DMS53 (cell line): ENCODE results near the gene ORC2.
A peak's percentile ranks its signal among the peaks of the same experiment; 100 is the strongest.
"Not testable (repeated sequence)": the region's sequence is repeated elsewhere in the genome, so short reads cannot be mapped to it uniquely, and the experiment has no call there.

Source experiments
- DNase-seq: peaks from one replicate; lab custom pipeline; 2025; lab: John Stamatoyannopoulos, UW

Gene ORC2

GRCh38 chr2:200963124-200963917 lies at the start of gene ORC2:
TSS of gene ORC2 (minus strand) at chr2:200963660. CDS start at chr2:200958123, 5,537 bp downstream.
- DNase-seq = peak; percentile 99

DNA sequence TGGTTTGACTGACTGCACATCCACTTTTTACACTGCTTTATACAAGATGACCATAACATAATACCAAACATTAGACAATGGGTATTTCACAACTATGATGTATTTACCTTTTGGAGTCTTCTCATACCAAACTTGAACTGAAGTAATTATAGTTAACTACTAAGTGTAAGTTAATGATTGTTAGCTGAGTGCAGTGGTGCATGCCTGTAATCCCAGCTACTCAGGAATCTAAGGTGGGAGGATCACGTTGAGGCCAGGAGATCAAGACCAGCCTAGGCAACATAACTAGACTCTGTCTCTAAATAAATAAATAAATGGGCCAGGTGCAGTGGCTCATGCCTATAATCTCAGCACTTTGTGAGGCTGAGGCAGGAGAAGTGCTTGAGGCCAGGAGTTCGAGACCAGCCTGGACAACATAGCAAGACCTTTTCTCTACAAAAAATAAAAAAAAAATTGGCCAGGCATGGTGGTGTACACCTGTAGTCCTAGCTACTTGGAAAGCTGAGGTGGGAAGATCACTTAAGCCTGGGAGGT lies 44.9 kb upstream of the ORC2 start:
- DNase-seq = no peak

DNA sequence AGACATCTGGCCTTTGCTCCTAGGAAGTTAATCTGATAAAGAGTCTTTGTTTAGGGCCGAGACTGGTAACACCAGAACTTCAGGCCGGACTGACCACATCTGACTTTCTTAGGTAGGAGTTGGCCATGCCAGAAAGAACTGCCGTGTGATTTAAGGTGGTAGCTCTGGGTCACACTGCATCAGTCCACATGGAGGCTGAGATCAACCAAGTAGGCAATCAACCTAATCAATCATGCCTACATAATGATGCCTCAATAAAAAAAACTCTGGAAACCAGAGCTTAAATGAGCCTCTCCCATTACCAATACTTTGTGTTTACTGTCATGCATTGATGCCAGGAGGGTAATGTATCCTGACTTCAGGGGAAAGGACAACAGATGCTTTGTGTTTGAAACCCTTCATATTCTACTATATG lies 44.1 kb upstream of the ORC2 start:
- no peak for DNase-seq

GRCh38 chr2:201006704-201007103 lies 43.2 kb upstream of the ORC2 start:
- peak; percentile 25 for DNase-seq

DNA sequence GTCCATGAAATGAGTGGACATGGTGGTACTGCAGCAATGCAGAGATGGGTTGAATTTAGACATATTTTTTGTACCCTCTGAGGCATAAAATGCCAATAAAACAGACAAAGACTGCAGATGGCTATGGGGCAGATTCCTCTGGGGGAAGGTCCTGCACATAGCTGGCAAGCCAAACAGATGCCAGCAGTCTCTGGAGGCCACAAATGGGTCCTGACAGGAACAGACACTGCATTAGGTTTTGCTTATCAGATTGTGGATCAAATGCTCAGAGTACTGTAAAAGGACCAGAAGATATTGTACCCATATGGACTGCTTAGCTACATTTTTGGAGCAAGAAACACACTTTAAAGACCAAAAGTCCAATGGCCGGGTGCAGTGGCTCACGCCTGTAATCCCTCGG lies 40.9 kb upstream of the ORC2 start:
- DNase-seq = no peak

GRCh38 chr2:200993097-200993496 lies 29.6 kb upstream of the ORC2 start:
- DNase-seq = no peak

- DNase-seq = no peak
Observed at GRCh38 chr2:200987137-200987536, 23.7 kb upstream of the ORC2 start.

GRCh38 chr2:200985799-200986198 lies 22.3 kb upstream of the ORC2 start:
- no peak for DNase-seq

DNA sequence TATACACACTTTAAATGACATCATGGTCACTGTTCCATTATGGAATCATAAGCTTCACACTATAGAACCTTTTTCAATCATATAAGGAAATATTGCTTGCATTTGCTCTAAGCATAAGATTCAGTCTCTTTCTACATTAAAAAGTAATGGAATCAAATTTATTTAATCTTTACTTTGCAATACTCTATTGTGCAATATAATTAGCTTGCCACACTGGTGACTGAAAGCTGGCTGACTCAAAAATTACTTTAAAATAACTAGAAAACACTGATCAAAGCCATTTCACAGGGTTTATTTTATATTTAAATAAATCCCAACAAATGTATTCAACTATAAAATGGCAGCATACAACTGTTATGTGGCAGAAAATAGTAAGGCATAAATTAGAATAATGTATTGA lies 13.2 kb upstream of the ORC2 start:
- no peak for DNase-seq

GRCh38 chr2:200975672-200976071 lies 12.2 kb upstream of the ORC2 start:
- DNase-seq = no peak

- not testable (repeated sequence) for DNase-seq
Observed at GRCh38 chr2:200970057-200970456, 6.6 kb upstream of the ORC2 start.

- no peak for DNase-seq
Observed at GRCh38 chr2:200968735-200969134, 5.3 kb upstream of the ORC2 start.

GRCh38 chr2:200968162-200968561 lies 4.7 kb upstream of the ORC2 start:
- no peak for DNase-seq

DNA sequence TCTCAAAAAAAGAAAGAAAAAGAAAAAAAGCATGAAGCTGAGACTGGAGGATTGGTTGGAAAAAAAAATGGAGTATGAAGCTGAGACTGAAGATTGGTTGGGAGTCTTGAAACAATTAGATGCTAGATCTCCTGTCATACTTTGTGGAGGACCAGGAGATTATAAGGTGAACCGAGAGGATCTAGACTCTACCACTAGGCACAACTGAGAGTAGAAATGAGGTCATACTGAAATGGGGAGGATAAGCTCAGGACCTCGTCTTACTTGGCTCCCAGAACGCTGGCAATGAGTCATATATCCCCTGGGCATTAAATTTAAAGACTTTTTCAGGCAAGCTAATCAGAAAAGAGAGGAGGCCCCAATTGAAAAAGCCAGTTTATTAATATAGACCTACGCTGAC lies 3.3 kb upstream of the ORC2 start:
- no peak for DNase-seq

- peak; percentile 60 for DNase-seq
Observed at GRCh38 chr2:200964498-200964897, 1.0 kb upstream of the ORC2 start.

- not testable (repeated sequence) for DNase-seq
Observed at GRCh38 chr2:200963918-200964252, 425 bp upstream of the ORC2 start.

- no peak for DNase-seq
Observed at GRCh38 chr2:200962811-200963123, 693 bp downstream of the ORC2 start.

DNA sequence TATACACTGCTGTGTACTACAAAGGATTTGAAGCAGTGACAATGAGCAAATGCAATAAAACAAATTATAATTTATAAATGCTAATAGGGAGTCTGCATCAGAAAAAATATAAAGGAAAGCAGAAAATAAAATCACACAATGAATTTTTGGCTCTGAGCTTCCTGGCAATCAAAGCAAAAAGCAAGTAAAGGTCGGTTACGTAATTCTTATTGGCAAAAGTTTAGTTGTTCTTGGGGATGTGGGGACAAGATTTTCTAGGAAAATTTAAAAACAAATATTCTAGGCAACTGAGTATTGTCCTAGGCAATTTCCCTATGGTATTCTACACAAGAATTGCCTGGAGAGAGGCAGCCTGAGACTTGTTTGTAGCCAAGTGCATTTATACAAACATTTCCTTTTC lies 1.8 kb downstream of the ORC2 start:
- DNase-seq = no peak

DNA sequence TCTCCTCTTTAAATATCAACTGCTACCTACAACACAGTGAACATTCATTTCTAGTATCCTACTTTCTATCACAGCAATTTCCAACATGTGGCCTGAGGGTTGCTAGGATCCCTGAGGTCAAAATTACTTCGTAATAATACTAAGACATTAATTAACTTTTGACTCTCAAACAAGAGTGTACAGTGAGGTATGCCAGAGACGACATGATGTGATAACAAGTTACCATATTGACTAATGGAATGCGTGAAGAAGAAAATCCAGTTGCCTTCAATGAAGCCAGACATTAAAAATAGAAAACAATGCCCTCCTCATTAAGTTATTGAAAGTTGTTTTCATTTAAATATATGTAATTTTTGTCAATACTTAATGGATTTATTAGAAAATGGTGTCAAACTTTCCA lies 13.1 kb downstream of the ORC2 start:
- DNase-seq = no peak

DNA sequence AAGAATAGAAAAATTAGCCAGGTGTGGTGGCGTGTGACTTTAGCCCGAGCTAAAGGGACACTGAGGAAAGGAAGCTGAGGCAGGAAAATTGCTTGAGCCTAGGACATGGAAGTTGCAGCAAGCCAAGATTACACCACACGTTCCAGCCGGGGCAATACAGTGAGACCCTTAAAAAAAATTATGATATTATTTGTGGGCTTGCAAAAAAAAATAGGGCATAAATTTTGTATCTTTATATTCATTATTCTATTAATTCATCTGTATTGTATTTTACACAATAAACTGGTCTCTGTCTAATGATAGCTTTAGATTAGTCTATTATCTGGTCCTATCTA lies 18.1 kb downstream of the ORC2 start:
- DNase-seq = no peak

DNA sequence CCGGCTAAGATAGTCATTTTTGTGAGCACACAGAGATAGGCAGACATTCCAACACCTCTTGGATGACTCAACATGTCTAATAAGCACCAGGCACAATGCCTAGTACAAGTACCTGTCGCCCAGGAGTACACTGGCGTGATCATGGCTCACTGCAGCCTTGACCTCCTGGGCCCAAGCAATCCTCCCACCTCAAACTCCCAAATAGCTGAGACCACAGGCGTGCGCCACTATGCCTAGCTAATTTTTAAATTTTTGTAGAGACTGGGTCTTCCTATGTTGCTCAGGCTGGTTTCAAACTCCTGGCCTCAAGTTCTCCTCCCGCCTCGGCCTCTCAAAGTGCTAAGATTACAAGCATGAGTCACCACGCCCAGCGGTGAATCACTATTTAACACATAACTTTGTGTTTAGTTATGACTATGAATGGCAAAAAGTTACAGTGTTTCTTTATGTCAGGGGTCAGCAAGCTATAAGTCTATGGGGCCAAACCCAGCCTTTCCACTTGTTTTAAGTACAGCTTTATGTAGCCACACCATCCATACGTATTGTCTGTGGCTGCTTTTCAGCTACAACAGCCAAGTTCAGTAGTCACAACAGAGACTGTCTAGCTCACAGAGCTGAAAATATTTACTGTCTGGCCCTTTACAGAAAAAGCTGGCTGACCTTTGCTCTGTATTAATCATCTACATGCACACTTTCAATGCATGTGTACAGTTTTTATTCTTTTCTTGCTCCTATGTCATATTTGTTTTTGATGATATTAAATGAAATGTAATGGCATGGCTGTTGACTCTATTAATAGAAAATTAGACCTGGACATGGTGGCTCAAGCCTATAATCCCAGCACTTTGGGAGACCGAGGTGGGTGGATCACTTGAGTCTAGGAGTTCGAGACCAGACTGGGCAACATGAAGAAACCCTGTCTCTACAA lies 18.7 kb downstream of the ORC2 start:
- DNase-seq = peak; percentile 23

DNA sequence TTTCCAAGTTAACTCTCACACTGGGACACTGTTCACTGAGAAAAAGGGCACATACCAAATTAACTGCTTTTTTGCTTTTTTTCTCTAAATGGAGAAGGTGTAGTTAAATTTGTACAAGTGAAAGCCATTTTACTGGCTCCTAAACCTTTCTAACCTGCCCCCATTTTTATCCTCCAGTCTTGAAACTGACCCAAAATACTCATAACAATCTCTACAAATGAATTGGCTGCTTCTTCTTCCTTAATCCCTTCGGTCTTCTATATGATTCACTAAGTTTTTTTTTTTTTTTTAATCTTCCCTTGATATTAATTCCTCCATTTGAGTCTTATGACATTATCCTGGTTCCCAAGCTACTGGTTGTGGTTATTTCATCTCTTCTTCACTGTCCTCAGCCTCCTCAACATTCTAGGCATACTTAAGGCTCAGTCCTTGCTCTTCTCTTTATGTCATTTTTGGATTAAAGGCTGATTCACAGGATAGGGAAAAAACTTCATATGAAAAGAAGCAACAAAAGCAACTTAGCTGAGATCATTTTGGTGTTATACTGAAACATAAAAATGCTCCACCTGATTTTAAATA lies 19.8 kb downstream of the ORC2 start:
- DNase-seq = no peak

DNA sequence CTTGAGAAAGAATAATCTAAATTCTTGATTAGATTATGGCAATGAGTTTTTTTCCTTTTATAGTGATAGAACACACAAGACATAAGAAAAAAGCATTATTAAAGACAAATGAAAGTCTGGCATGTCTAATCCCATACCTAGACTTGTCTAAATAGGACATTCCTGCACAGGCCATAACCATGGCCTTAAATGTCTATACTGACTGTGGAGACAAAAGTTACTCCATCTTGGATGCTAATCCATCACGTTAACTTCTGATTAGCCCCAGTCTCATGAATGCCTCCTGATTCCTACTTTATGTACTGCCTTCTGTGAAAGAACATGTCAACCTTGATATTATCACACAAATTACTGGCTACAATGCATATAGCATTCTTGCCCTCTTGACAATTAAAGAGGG lies 23.6 kb downstream of the ORC2 start:
- no peak for DNase-seq
